GM21529 (cell line): ENCODE data around the gene NMUR2.

Experiments used
- ATAC-seq: cut with Tn5 transposase; IDR thresholded peaks from one replicate; pipeline ENCODE4 v1.9.1; 2021; ENCODE audit not compliant: unreplicated experiment

The NMUR2 gene

GRCh38 chr5:152405145-152405544 lies at the start of gene NMUR2:
TSS of gene NMUR2 (minus strand) at chr5:152405279. CDS start at chr5:152405113, 166 bp downstream.
- ATAC-seq, result no peak

DNA sequence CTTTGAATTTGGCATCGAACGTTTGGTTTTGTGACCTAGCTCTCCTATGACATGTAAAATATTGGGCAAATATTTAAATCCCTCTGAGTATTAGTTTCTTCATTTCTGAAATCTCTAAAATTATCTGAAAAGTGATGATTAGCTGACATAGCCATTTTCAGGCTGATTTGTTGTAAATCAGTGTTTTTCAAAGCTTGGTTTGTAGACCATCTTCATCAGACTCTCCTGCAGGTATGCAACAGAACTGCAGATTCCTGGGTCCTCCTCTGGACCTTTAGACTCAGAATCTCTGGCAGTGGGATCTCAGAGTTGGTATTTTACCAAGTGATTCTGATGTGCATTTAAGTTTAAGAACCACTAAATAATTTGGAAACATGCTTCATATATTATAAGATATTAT lies 38.9 kb upstream of the NMUR2 start:
- ATAC-seq, result no peak

DNA sequence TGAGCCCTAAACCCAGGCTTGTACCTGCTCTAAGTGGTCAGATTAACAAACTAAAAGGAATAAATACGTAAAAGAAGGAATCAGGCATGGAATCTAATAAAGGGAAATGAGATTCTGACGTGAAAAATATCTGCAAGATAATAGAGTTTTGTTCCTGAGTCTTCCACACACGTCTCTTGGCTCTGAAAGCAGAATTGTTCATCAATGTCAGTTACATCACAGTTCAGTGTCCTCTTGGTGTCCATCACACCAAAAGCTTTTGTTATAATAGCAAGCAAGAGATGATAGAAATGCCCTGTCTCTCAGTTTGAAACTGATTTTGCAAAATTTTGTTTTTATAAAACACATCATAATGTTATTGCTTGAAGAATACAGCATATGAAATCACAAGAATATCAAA lies 34.7 kb upstream of the NMUR2 start:
- ATAC-seq, result no peak

DNA sequence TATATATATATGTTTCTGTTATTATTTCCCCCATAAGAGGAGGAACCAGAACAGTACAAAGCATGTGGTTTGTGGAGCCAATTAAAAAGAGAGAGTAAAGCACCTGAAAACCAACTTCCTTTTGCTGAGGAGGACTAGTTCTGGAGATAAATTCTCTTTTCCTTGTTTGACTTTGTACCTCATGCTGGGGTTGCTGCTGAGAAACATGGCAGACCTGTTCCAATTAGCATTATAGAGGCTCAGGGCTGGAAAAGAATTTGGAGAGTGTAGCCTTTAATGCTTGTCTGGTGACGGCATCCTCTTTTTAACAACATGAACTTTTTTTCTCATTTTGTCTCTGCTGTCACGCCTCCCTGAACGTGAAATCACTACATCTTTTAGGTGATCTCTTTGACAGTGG lies 32.8 kb upstream of the NMUR2 start:
- ATAC-seq, result no peak

GRCh38 chr5:152427721-152428120 lies 22.6 kb upstream of the NMUR2 start:
- no peak for ATAC-seq

DNA sequence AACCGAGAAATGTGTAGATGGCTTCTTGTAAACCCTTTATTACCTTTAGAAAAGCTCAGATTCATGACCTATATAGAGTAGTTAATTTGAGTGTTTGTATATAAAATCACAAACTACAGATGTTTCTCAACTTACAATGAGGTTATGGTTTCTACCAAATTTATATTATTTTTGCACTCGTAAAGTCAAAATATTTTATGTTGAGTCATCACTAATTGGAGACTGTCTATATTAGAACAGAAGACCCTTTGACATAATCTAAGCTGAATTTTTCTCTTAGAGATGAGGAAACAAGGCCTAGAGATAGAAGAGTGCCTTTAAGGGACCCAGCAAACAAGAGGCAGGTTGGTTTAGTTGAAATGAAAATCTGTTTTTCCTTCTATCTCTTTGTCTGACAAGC lies 20.0 kb upstream of the NMUR2 start:
- ATAC-seq, result no peak

DNA sequence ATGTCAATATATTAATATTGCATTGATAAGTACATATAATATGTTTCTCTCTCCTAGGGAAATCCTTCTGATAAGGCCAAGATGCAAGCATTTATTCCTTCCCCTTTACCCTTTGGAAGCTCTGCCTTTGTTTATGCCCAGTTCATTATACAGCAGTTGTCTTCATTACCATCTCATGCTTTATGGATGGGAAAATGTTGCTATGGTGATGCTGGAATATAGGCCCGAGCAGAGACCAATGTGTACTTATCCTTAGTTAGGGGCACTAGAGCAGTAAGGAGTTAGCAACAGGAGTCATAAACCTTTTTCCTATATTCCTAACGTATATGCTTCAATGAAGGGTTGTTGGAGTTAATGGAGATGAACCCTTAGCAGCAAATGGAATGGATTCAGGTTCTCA lies 19.4 kb upstream of the NMUR2 start:
- no peak for ATAC-seq

- ATAC-seq, result no peak
These were observed 17.0 kb upstream of the NMUR2 start for GRCh38 chr5:152422081-152422480.

- ATAC-seq, result no peak
These were observed 7.0 kb upstream of the NMUR2 start for GRCh38 chr5:152412129-152412528.

DNA sequence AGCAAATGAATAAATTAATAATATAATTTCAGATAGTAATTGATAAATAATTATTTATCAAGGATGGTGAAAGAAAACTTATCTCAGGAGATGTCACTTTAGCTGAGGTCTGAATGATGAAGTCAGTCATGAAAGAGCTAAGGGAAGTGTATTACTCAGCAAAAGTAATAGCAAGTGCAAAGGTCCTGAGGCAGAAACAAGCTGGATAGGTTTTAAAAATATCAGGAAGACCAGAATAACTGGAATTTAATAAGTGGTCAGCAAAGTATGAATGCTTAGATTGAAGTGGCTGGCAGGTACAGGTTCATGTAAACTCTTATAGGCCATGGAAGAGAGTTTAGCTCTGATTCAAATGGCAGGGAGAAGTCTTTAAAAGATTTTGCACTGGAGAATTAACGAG lies 1.0 kb upstream of the NMUR2 start:
- ATAC-seq, result no peak

DNA sequence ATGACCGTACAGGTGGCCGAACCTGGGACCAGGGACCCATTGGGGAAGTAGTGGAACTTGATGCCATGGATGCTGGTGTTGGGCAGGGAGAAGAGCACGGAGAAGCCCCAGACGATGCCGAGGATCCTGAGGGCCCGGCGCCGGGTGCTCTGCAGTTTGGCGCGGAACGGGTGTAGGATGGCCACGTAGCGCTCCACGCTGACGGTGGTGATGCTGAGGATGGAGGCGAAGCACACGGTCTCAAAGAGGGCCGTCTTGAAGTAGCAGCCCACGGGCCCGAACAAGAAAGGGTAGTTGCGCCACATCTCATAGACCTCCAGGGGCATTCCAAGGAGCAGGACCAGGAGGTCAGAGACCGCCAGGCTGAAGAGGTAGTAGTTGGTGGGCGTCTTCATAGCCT lies 585 bp downstream of the NMUR2 start:
- ATAC-seq, result no peak

GRCh38 chr5:152403046-152403445 lies 2.0 kb downstream of the NMUR2 start:
- no peak for ATAC-seq

- no peak for ATAC-seq
These were observed 4.2 kb downstream of the NMUR2 start for GRCh38 chr5:152400846-152401245.

DNA sequence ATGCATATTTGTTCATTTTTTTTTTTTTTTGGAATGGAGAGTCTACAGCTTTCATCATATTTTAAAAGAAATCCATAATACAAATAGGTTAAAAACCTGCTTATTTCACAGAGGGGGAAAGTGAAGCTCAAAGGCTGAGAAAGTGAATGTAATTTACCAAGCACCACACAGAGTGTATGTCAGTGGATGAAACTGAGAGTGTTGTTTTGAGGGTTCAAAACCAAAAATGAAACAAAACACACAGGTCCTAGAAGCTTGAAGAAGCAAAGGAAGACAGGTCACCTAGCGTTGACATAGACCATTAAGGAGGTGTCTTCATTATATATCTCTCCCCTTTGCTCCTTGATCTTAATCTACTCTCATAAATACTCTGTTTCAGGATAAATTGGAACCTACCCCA lies 7.5 kb downstream of the NMUR2 start:
- peak; percentile 89 for ATAC-seq

DNA sequence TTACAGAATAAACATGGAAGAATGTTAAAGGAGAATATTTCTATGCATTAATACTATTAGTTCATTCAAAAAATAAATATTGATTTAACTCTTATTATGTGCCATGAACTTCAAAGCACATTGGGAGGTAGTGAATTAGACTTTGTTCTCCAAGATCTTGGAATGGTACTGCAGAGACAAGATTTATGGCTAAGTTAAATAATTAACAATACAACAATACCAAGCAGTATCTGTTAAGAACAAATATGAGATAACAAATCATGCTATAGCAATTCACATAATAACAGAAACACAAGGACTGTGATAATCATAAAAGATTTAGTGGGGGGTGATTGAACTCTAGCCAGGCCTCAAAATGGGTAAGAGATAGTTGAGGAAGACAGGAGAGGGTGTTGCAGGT lies 11.6 kb downstream of the NMUR2 start:
- no peak for ATAC-seq

DNA sequence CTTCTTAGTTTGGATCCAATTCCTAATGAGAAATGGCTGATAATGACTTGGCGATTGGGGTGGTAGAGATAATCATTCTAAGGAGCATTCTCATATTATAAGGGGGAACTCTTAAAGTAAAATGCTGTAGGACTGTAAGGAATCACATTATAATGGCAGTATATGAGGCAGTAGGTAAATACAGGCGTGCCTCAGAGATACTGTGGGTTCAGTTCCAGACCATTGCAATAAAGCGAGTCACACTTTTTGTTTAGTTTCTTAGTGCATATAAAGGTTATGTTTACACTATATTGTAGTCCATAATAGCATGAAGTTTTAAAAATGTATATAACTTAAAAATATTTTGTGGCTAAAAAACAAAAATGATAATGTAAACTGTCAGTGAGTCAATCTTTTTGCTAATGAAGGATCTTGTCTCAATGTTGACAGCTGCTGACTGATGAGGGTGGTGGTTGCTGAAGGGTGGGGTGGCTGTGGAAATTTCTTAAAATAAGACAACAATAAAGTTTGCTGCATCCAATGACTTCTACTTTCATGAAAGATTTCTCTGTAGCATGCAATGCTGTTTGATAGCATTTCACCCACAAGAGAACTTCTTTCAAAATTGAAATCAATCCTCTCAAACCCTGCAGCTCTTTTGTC lies 15.8 kb downstream of the NMUR2 start:
- no peak for ATAC-seq

- ATAC-seq, result no peak
These were observed 16.5 kb downstream of the NMUR2 start for GRCh38 chr5:152388610-152389009.

DNA sequence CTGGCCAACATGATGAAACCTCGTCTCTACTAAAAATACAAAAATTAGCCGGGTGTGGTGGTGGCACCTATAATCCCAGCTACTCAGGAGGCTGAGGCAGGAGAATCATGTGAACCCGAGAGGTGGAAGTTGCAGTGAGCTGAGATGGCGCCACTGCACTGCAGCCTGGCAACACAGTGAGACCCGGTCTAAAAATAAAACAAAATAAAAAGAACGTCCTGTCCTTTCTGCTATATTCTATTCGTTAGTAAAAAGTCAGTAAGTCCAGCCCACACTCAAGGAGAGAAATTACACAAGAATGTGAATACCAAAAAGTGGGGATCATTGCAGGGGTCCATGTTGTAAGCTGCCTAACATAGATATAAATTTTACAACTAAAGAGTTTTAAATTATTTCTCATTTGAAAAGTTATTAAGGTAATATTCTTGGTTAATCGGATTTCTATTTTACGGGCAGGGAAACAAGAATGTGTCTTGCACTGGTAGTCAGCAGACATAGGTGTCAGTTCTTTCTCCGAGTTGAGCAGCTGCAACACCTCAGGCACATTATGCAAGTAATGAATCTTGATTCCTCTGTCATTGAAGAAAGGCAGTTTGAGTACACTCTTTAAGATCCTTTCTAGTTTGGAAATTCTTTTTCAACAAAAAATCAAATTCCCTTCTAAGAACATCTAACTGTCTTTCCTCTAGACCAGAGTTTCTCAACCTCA lies 24.5 kb downstream of the NMUR2 start:
- ATAC-seq, result no peak

- no peak for ATAC-seq
These were observed 25.7 kb downstream of the NMUR2 start for GRCh38 chr5:152379331-152379730.

DNA sequence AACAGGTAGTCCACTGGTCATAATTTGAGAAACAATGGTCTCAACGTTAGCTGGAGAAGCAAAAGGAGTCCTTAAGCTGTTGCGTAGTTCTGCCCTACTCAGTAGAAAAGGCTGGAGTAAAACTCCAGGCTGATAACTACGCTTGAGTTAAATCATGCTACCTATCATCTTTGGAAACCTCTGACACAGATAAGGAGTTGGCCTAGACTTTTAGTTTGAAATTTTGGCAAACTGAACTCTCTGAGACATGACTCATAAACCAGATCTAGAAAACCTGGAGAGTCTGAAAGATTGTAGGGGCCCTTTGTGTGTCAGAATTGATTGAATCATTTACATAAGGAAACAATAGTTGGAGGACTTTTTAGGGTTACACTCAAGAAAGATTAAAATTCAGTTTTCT lies 26.3 kb downstream of the NMUR2 start:
- no peak for ATAC-seq

DNA sequence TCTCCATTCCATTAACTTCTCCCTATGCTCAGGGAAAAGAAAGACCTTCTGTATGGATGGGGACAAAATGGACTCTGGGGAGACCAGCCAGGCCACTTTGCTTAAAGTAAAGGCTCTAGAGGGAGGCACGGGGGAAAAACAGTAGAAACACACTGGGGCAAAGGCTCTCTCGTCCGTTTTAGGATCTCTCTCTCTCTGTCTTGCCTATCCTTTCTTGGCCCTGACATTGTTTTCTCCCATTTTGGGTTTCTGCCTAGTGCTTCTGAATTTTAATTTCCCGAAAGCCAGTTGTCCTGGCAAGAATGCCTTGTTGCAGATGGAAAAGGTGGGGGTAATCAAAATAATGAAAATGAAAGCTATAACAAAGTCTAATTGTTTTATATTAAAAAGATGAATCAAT lies 28.2 kb downstream of the NMUR2 start:
- ATAC-seq, result no peak

GRCh38 chr5:152374711-152375275 lies 30.3 kb downstream of the NMUR2 start:
- no peak for ATAC-seq

DNA sequence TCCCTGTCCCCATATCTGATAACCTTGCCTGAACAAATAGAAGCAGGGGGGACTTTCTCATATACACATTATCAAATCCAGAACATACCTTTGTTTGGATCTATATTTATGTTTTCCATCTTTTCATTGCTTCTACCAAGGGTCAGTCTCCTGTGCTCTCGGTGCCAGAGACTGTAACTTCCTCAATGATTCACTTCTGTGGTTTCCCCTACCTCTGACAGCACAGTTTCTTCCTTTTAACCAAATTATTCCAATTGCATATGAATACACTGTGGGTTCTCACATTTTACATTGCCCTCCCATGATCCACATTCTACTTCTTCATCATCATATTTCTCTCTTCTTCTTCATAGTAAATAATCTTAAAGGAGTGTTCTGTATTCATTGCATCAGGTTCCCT lies 32.2 kb downstream of the NMUR2 start:
- no peak for ATAC-seq
